IPS-11a (cell line): ENCODE measurements around the gene MRPL24.
A peak's percentile ranks its signal among the peaks of the same experiment; 100 is the strongest.
"Not testable (repeated sequence)": the region's sequence is repeated elsewhere in the genome, so short reads cannot be mapped to it uniquely, and the experiment has no call there.

Source experiments
- H3K4me3 ChIP-seq: one replicate; pipeline ENCODE4 v1.5.1; 2013; ENCODE audit warnings: low read depth, low read length, control low read depth

MRPL24 gene

GRCh38 chr1:156760092-156760795 lies 19.4 kb upstream of the MRPL24 start:
- H3K4me3 ChIP-seq: no peak overlapping the region

- H3K4me3 ChIP-seq: not testable (repeated sequence)
Measured at GRCh38 chr1:156757572-156758253, 16.8 kb upstream of the MRPL24 start.

GRCh38 chr1:156756355-156756754 lies 15.5 kb upstream of the MRPL24 start:
- H3K4me3 ChIP-seq: no peak overlapping the region

- no peak overlapping the region for H3K4me3 ChIP-seq
Measured at GRCh38 chr1:156755527-156755950, 14.7 kb upstream of the MRPL24 start.

GRCh38 chr1:156754219-156754618 lies 13.3 kb upstream of the MRPL24 start:
- no peak overlapping the region for H3K4me3 ChIP-seq

- H3K4me3 ChIP-seq: peak overlapping the region; percentile 74
Measured at GRCh38 chr1:156752843-156753482, 12.1 kb upstream of the MRPL24 start.

- H3K4me3 ChIP-seq: peak overlapping the region; percentile 74
Measured at GRCh38 chr1:156751757-156752481, 11.0 kb upstream of the MRPL24 start.

GRCh38 chr1:156751451-156751756 lies 10.5 kb upstream of the MRPL24 start, which contains the start of gene HDGF:
Gene HDGF, minus strand, starts transcription at chr1:156751675. Its CDS starts 246 bp downstream, at chr1:156751429.
- peak within 1 kb of the TSS; percentile 78 for H3K4me3 ChIP-seq

GRCh38 chr1:156750711-156751450 lies 10.0 kb upstream of the MRPL24 start:
- H3K4me3 ChIP-seq: peak overlapping the region; percentile 78

GRCh38 chr1:156750191-156750672 lies 9.3 kb upstream of the MRPL24 start:
- H3K4me3 ChIP-seq: peak overlapping the region; percentile 78

- H3K4me3 ChIP-seq: peak overlapping the region; percentile 78
Measured at GRCh38 chr1:156749419-156750118, 8.7 kb upstream of the MRPL24 start.

- H3K4me3 ChIP-seq: no peak overlapping the region
Measured at GRCh38 chr1:156748670-156749418, 8.0 kb upstream of the MRPL24 start.

- H3K4me3 ChIP-seq: no peak overlapping the region
Measured at GRCh38 chr1:156747742-156748669, 7.1 kb upstream of the MRPL24 start.

- H3K4me3 ChIP-seq: peak overlapping the region; percentile 54
Measured at GRCh38 chr1:156746728-156747631, 6.1 kb upstream of the MRPL24 start.

- no peak overlapping the region for H3K4me3 ChIP-seq
Measured at GRCh38 chr1:156746406-156746727, 5.5 kb upstream of the MRPL24 start.

- H3K4me3 ChIP-seq: no peak overlapping the region
Measured at GRCh38 chr1:156745881-156746280, 5.0 kb upstream of the MRPL24 start.

- no peak overlapping the region for H3K4me3 ChIP-seq
Measured at GRCh38 chr1:156744786-156745419, 4.0 kb upstream of the MRPL24 start.
